NOMO-1 treated with DMSO at 0.1 percent for 48 hours (cell line): ENCODE results near the gene TBC1D22A.
"Not testable (repeated sequence)": the region's sequence is repeated elsewhere in the genome, so short reads cannot be mapped to it uniquely, and the experiment has no call there.

Experiments
- DNase-seq: peaks from one replicate; lab custom pipeline; 2025; ENCODE audit not compliant: unreplicated experiment; lab: John Stamatoyannopoulos, UW

Gene TBC1D22A

GRCh38 chr22:47126344-47126811 lies 363.9 kb downstream of the TBC1D22A start:
- DNase-seq: no peak

- DNase-seq: no peak
Measured at GRCh38 chr22:47127441-47127871, 365.0 kb downstream of the TBC1D22A start.

- DNase-seq: no peak
Measured at GRCh38 chr22:47128216-47128615, 365.8 kb downstream of the TBC1D22A start.

GRCh38 chr22:47128622-47129215 lies 366.3 kb downstream of the TBC1D22A start:
- DNase-seq: no peak

GRCh38 chr22:47129902-47130635 lies 367.6 kb downstream of the TBC1D22A start:
- DNase-seq: peak; percentile 53

- DNase-seq: no peak
Measured at GRCh38 chr22:47130883-47131631, 368.6 kb downstream of the TBC1D22A start.

GRCh38 chr22:47131632-47132427 lies 369.4 kb downstream of the TBC1D22A start:
- no peak for DNase-seq

GRCh38 chr22:47132428-47132825 lies 370.0 kb downstream of the TBC1D22A start:
- no peak for DNase-seq

GRCh38 chr22:47133061-47133969 lies 370.9 kb downstream of the TBC1D22A start:
- DNase-seq: no peak

GRCh38 chr22:47134222-47134621 lies 371.8 kb downstream of the TBC1D22A start:
- DNase-seq: no peak

GRCh38 chr22:47135338-47135737 lies 372.9 kb downstream of the TBC1D22A start:
- no peak for DNase-seq

- DNase-seq: no peak
Measured at GRCh38 chr22:47136050-47136449, 373.6 kb downstream of the TBC1D22A start.

GRCh38 chr22:47136671-47137070 lies 374.2 kb downstream of the TBC1D22A start:
- DNase-seq: no peak

- DNase-seq: no peak
Measured at GRCh38 chr22:47139013-47139789, 376.8 kb downstream of the TBC1D22A start.

GRCh38 chr22:47139790-47140119 lies 377.3 kb downstream of the TBC1D22A start:
- no peak for DNase-seq

- not testable (repeated sequence) for DNase-seq
Measured at GRCh38 chr22:47140975-47141374, 378.5 kb downstream of the TBC1D22A start.

- no peak for DNase-seq
Measured at GRCh38 chr22:47142427-47143046, 380.1 kb downstream of the TBC1D22A start.

- no peak for DNase-seq
Measured at GRCh38 chr22:47143249-47143938, 380.9 kb downstream of the TBC1D22A start.
